Fibroblast of skin of right quadriceps (primary cell): Measurements from ENCODE around the gene TSPAN11.
"Not testable (repeated sequence)": the region's sequence is repeated elsewhere in the genome, so short reads cannot be mapped to it uniquely, and the experiment has no call there.

Source experiments
- DNase-seq: peaks from one replicate; pipeline ENCODE4 v3.0.0-alpha.2; 2013

Gene TSPAN11

DNA sequence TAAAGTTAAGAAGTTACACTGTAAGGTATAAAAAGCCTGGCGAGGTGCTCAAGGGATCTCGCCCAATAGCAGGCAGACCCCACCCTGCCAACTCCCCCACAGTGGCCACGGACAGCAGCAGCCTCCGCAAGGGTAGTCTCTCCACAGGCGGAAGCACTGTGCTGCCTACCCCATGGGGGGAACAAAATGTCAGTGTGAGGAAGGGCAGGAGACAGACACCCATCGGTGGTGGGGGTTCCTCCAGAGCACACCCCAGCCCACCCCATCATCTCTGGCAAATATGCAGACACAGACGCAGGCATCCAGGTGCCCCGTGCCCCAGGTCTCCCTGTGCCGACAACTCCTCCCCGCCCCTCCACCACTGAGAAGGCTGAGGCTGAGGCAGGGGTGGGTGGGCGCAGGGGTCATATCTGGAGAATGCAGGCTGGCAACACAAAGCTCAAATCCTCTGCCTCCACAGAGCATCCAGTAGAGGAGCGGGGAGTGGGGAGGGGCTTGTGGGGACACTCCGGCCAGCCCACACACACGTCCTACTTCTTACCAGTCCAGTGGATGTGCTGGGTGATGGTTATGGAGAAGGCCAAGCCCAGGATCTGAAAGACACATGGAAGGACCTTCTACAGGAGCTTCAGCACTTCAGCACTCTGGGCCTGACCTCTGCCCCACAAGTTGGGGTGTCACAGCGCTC, 78.9 kb downstream of the TSPAN11 start:
- no peak for DNase-seq

DNA sequence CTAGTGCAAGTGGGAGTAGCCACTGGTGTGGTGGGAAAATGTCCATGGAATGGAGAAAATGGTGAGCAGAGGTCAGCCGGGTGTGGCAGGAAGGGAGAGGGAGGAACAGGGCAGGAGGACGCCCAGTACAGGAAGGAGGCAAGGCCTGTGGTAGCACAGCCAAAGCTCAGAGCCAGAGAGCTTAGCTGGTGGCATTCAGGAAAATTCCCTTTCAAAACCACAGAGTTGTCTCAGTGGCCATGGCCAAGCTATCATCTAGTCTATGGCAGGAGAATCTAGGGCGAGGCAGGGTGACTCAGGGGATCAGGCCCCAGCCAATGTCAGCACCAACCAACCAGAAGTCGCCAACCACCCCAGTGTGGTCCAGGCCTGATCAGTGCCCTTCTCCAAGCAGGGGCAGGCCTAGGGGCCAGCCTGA, 79.4 kb downstream of the TSPAN11 start:
- DNase-seq, result peak; percentile 49

DNA sequence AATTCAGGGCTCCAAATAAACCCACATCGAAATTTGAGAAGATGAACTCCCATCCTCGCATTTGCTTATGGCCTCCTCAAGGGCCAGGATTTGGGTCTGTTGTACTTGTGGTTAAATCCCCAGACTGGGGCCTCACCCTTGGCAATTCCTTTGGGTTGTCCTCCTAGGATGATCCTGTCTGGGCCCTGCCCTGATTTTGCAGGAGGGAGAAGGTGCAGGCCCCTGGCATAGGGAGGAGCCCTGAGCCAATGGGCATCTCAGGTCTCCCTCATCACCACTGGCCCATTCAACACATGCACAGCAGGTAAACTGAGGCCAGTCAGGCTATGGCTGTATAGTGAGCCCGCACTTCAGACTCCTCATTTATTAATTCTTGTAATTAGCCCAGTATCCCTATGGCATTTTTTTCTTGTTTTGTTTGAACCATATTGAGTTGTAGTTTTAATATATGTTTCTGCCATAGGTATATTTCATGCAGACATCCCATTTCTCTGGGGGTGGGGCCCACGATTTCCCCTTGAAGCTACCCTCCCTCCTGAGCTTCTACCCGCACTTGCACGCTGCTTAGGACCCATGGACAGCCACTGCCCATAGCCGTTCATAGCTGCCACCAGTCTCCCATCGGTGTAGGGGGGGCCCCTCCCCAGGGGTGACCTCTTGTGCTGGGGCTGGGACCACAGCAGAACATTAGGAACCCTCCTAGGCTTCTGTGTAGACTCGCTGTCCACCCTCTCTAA, 80.0 kb downstream of the TSPAN11 start:
- no peak for DNase-seq

DNA sequence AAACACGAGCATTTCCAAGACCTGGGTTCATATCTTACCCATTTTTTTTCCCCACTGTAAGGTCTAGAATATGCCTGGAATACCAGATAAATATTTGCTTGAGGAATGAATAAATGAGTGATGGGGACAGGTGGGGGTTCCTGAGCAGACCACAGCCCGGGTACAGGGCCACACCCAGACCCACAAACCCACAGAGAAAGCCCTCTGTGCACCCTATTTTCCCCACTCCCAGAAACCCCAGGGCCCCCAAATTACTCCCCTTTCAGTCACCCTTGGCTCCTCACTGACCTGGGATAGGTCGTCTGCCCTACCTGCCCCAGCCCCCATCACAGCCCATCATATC, 80.6 kb downstream of the TSPAN11 start:
- DNase-seq, result no peak

DNA sequence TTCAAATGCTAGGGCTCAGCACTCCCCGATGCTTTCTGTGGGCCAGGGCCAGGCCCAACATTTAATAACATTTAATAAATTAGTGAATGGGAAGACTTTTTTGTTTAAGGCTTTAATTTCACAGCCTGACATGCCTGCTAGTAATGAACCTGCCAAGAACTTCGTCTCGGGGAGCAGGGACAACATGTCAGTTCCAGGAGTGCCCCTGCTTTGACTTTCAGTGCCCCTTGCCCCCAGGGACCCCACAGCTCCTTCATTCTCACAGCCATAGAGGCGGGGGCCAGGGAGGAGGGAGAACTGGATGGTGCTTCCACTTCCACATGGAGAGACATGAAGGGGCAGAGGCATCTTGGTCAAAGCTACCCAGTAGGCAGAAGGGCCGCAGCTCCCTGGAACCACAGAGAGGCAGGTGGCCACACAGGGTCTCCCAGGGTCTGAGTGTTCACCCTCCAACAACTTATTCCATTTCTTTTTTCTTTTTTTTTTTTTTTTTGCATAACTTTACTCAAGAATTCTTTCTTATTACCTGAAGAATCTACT, 81.2 kb downstream of the TSPAN11 start:
- no peak for DNase-seq

DNA sequence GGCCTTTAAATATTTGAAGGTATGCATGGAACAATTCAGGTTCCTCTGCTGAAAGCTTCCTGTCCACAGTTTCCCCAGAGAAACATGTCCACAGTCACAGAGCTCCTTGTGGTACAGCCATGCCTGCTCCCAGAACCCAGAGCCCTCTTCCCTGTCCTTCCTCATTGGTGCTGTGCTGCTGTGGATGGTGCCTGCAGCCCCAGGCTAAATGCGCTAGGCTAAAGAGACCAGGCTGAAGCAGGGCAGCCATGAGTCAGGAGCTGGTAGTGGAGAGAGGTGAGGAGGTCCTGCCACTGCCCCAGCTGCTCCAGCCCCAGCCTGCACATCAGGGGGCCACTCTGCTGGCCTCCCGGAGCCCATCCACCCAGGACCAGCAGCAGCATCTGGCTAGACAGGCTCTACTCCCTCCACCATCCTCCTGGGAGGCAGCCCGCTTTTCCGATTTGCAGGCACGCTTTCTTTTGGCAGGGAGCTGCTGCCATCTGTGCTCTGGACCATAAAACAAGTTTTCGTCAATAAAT, 81.8 kb downstream of the TSPAN11 start:
- no peak for DNase-seq

DNA sequence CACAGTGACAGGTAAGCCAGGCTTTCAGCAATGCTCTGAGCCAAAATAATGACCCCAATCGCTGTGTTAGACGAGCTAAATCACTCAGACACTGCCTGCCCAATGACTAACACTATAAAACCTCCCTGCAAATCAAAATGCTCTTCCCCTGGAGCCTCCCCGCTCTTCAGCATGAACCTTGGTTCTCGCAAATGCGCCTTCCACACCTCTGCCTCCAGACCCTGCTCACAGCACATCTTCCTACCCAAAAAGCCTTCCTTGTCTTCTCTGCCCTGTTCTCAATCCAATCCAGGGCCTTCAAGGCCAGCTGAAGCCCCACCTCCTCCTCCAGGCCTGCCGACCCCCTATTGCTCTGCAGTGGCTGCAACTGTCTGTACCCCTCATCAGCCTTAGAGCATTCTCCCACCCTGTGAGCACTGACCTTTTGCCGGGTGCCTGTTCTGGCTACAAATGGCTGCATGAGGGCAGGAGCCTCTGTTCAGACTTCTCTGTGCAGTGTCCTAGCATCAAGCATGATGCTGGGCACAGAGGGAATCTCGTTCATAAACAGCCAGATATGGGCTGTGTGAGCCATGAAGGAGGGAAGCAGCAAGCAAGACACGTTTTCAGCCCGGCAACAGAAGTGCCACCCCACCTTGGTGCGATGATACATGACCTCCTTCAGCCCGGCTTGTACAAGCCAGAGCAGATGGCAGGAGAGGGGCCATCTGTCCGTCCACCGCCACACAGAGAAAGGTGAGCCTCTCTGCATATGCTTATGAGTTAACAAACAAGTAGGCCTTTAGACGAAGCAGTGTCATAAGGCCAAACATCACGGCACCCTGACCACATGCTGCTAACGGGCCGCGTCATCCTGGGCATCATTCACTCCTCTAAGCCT, 82.7 kb downstream of the TSPAN11 start:
- no peak for DNase-seq

DNA sequence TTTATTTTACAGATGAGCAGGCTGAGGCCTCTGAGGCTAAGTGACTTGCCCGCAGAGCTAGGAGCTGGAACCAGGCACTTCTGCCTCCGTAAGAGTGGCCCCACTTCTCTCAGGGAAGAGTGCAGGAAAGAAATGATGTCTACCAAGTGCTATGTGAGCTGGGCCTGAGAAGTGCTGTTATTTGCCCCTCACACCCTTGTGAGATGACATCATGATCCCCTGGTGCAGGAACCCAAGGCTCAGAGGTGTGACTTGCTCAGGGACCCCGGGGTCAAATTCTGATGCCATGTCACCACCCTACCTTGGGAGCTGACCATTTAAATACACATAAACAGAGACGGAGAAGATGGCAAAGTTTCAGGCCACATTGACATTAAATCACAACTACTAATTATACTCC, 83.4 kb downstream of the TSPAN11 start:
- DNase-seq, result no peak

DNA sequence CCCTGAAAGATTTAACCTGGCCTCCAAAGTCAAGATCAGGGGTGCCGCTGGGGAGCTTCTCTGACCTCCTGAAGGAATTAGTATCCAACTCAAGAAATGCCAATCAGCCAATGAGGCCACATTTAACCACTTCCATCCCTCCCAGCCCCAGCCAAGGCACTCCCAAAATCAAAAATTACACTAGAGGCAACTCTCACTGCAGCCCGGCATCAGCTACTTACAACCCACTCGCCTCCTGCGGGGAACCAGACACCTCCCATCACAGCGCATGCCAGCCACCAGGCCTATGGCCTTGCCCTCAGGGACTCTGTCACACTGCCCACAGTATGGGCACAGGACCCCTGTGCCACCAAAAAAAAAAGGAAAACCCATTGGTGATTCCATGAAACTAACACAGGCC, 84.8 kb downstream of the TSPAN11 start:
- DNase-seq, result no peak

DNA sequence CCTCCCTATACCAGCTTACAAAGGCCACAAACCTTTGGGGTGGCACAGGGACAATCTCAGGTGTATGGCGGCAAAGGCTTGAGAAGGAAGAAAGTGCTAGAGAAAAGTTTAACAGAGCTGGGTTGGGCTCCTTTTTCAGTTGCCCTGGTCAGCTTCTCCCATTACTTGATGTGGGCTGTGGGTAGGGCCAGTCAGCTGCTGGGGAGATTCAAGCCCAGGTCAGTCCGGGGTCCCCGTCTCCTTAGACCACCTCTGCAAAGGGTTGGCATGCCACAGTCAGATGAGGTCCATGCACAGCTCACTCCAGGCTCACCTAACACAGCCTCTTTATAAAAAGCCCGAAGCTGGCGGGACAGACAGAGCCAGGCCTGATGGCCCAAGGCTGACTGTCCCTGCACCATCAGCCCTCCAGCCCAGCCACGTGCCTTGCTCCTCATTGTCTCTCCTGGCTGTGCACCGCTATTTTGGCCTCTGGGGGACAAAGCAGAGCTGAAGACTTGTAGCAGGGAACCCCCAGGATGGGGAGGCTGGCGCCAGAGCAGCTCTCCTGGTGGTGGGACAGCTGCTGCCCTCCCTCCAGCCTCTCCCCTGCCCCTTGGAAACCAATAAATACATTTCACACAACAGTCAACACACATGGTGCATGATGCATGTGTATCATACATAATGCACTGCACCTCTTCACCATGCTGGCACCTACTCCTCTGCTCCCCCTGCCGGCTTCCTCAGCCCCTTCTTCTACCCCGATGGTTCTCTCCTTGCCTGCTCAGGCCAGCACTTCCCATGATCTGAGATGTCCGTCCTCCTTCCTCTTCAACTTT, 85.4 kb downstream of the TSPAN11 start:
- no peak for DNase-seq

DNA sequence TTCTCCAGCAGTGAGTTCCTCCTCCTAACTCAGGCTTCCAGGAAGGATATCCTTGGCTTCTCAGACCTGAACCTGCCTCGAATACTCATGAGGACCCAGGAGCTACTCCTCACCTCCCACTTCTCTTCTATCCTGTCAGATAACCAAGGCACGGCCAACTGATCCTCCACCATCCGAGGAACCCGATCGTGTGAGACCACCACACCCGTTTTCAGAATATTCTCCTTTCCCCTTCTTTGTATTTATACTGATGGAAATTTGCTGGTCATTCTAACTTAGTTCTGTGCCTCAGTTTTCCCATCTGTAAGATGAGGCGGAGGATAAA, 86.0 kb downstream of the TSPAN11 start:
- DNase-seq, result not testable (repeated sequence)

DNA sequence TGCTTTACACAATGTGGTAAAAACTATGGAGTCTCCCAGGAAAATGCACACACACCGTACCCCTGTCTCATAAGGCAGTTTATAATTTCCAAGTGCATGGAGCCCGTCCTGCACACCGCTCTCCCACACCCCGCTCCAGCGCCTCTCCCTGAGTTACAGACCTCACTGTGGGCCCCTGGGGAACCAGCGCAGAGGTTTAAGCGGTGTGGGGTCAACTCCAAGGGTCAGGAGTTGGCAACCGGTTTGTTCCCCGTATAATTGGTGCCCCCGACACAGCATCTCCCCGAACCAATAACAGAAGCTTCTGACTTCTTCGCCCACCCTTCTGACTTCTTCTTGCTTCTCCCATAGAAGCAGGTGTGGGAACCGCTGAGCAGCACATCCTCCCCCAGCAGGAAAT, 88.7 kb downstream of the TSPAN11 start:
- no peak for DNase-seq

DNA sequence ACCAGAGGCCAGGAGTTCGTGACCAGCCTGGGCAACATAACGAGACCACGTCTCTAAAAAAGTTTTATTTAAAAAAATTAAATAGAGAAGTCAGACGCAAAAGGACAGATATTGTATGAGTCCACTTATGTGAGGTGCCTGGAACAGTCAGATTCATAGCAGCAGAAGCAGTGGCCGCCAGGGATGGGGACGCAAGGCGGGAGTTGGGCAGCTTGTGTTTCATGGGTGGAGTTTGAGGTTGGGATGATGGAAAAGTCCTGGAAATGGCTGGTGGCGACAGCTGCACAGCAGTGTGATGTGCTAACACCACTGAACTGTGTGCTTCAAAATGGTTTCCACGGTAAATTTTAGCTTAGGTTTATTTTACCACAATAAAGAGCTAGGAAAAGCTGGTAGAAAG, 89.5 kb downstream of the TSPAN11 start:
- no peak for DNase-seq

DNA sequence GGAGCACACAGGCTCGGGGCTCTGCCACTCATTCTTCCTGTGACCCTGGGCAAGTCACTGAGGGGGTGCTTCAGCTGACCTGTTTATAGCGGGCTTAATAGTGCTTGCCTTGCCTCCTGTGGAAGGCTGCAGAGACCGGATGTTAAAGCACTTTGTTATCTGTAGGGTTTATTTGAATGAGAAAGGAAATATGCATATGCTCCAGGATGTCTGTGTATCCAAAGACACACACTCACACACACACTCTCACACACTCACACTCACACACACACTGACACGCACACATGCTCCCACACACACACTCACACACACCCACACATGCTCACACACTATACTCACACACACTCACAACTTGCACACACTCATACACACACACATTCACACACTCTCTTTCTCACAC, 91.0 kb downstream of the TSPAN11 start:
- DNase-seq, result no peak

DNA sequence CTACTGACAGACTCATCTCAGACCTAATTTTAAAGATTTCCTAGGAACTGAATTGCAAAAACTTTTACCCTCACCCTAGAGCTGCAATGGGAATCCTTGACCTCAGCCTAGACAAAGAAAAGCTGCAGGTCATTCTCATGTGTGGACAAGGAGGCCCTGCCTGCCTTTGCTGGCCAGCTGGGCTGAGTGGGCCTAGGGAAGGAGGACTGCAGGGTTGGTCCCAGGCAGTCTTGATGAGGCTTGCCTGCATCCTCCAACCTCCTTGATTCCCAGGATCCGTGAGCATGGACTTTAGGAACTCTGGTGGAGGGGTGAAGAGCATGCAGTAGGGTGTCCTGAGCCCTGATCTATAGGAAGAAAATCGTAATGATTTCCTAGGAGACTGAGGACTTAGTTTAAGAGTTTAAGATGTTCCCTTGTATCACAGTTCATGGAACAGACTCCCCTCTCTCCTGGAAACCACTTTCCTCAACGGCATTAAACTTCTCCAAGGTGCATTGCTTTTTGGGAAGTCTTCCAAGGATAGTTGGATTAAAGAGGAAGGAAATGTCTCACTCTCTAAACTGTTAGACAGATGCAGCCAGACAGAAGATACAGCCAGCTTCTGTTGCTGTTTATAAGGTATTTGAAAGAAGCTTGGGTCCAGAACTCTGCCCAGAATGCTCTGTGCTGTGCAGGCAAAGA, 91.7 kb downstream of the TSPAN11 start:
- DNase-seq, result no peak

DNA sequence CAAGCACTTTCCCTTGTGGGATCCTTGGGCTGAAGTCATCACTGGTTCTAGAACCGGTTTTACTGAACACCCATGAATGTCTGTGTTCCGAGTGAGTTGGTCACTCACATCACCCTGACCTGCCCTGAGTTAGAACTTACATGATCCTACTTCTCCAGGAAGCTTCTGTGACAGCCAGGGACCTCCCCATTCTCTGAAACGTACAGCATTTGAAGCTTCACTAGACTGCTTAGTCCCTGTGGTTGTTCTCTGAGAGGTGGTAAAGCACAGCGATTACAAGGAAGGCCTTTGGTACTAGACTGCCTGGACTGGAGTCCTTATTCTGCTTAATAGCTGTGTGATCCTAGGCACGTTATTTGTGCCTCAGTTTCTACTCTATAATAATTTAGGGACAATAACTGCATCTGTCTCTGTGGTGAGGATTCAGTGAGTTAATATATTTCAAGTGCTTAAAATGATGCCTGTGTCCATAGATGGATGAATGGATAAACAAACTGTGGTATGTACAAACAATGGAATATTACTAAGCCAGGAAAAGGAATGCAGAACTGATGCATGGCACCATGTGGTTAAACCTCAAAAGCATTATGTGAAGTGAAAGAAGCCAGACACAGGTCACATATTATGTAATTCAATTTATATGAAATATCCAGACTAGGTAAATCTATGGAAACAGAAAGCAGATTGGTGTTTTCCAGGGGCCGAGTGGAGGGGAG, 92.4 kb downstream of the TSPAN11 start:
- DNase-seq, result no peak

DNA sequence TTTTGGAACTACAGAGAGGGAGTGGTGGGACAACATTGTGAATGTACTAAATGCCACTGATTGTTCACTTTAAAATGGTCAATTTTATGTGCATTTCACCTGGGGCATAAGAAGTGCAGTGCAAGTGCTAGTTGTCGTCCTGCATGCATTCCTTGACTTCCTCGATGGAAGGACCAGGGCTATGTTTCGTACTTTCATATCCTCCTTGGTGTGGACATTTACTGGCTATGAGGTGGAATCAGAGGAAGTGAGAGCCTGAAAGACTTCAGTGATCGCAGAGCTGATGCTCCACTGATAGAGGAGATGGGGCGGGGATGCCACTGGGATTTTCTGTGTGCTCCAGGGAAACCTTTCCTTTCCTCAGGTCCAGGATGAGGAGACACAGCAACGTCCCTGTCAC, 93.0 kb downstream of the TSPAN11 start:
- DNase-seq, result no peak

DNA sequence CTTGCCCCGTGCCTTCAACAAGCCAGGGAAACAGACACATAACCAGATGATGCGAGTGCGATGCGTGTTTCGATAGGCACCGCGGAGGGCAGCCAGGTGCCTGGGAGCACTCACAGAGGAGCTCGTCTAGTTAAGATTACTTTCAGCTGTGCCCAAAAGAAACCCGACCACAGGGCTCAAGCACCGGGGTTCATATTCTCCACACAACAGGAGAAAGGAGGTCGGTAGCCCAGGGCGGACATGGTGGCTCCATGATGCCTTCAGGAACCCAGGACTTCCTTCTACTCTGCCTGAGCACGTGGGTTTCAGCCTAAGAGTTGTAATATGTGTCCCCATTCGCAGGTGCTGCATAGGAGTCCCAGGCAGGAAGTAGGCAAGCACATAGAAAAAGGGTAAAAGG, 93.4 kb downstream of the TSPAN11 start:
- DNase-seq, result no peak

DNA sequence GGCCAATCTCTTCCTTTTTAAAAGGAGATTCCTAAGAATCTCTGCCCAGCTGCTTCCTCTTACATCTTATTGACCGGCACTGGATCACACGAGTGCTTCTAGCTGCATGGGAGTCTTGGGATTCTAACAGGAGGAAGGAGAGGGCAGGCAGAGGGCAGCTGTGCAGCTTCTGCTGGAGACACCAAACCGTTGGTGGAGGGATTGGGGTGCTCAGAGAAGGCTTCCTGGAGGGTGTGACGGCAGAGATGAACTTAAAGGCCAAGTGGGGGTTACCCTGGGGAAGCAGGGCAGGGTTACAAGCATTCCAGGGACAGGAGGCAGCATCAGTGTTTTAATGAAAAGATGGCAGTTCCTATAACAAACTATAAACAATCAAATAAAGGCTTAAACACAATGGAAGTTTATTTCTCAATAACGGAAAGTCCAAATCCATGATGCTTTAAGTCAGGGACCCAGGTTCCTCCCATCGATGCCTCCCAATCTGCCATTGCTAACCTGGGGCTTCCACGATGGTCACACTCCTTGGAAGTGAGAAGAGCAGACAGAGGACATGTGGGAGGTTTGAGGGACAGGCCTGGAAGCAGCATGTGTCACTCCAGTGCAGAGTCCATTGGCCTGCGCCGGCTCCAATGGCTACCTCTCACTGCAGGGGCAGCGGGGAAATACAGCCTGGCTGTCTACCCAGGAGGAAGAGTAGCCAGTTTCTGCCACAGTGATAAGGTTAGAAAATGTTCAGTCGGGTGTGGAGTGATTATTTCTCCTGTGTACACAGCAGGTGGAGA, 94.0 kb downstream of the TSPAN11 start:
- no peak for DNase-seq

DNA sequence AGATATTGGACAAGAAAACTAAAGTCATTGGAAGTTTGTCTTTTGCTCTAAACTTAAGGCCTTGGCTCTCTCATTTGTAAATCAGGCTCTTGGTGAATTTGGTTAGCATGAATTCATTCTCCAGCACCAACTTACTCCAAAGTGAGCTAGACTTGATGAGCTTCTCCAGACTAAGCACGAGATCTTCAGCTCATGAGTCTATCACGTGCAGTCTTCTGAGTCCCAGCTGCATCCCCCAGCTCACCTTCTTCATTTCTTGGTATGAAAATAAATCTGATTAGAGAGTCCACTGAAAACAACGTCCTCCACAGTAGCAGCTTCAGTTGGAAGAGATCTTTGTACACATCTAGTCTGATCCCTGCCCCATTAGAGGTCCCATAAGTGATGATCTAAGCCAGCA, 94.6 kb downstream of the TSPAN11 start:
- DNase-seq, result no peak
